GM23248 (cell line): ENCODE results near the gene VWA2. TPM values are rescaled to one million over a fixed set of nuclear protein-coding genes. Genes with fewer than 3 reads are reported as not detected.

Experiments
- DNase-seq: peaks from one replicate; pipeline ENCODE4 v3.0.0-alpha.2; 2015
- H2AFZ ChIP-seq: fragments of 200-600 bp; sonication (generic); 2 replicates; pipeline ENCODE4 v1.6.1; 2016; ENCODE audit warnings: antibody characterized with exemption
- H3F3A ChIP-seq: fragments of 200-600 bp; sonication (generic); 2 replicates; pipeline ENCODE4 v1.6.1; 2016; ENCODE audit warnings: mild to moderate bottlenecking, antibody characterized with exemption, mixed run types; ENCODE audit not compliant: insufficient read depth
- H3K27ac ChIP-seq: fragments of 200-600 bp; sonication (generic); 2 replicates; pipeline ENCODE4 v1.5.1; 2016; ENCODE audit warnings: mild to moderate bottlenecking
- H3K27me3 ChIP-seq: fragments of 200-600 bp; sonication (generic); replicated peaks from 2 replicates; pipeline ENCODE4 v1.6.1; 2016; ENCODE audit warnings: mild to moderate bottlenecking; ENCODE audit not compliant: insufficient read depth
- H3K36me3 ChIP-seq: fragments of 200-600 bp; sonication (generic); 2 replicates; pipeline ENCODE4 v1.6.1; 2016; ENCODE audit warnings: low read depth, mild to moderate bottlenecking
- H3K4me1 ChIP-seq: fragments of 200-600 bp; sonication (generic); 2 replicates; pipeline ENCODE4 v1.6.1; 2016; ENCODE audit warnings: mild to moderate bottlenecking; ENCODE audit not compliant: insufficient read depth
- H3K4me2 ChIP-seq: fragments of 200-600 bp; sonication (generic); one replicate; pipeline ENCODE4 v1.6.1; 2016; ENCODE audit warnings: mild to moderate bottlenecking; ENCODE audit not compliant: unreplicated experiment
- H3K4me3 ChIP-seq: fragments of 200-600 bp; sonication (generic); 2 replicates; pipeline ENCODE4 v1.5.1; 2016; ENCODE audit warnings: mild to moderate bottlenecking
- H3K79me2 ChIP-seq: fragments of 200-600 bp; sonication (generic); 2 replicates; pipeline ENCODE4 v1.6.1; 2016; ENCODE audit warnings: mild to moderate bottlenecking; ENCODE audit not compliant: insufficient read depth
- H3K9ac ChIP-seq: fragments of 200-600 bp; sonication (generic); 2 replicates; pipeline ENCODE4 v1.6.1; 2016; ENCODE audit warnings: mild to moderate bottlenecking
- H3K9me2 ChIP-seq: fragments of 200-600 bp; sonication (generic); 2 replicates; pipeline ENCODE4 v1.6.1; 2016; ENCODE audit warnings: mixed run types, mild to moderate bottlenecking, moderate library complexity; ENCODE audit not compliant: insufficient read depth
- H3K9me3 ChIP-seq: fragments of 200-600 bp; sonication (generic); one replicate; pipeline ENCODE4 v1.6.1; 2017; ENCODE audit warnings: low read depth
- H4K20me1 ChIP-seq: fragments of 200-600 bp; sonication (generic); 2 replicates; pipeline ENCODE4 v1.6.0; 2016; ENCODE audit not compliant: insufficient read depth
- EZH2 ChIP-seq: fragments of 200-600 bp; sonication (generic); IDR thresholded peaks from 2 replicates; pipeline ENCODE4 v1.6.1; 2018; ENCODE audit warnings: antibody characterized with exemption, mild to moderate bottlenecking; ENCODE audit not compliant: insufficient read depth, poor library complexity, severe bottlenecking
- EZH2phosphoT487 ChIP-seq: fragments of 200-600 bp; sonication (generic); IDR thresholded peaks from 2 replicates; pipeline ENCODE4 v1.6.1; 2018; ENCODE audit warnings: antibody characterized with exemption, moderate library complexity, mild to moderate bottlenecking, low read depth; ENCODE audit not compliant: insufficient read depth
- WGBS, 2 experiments: methylation state at CpG; one replicate each; pipeline ENCODE4 v1.1.6; 2015 to 2017; ENCODE audit warnings: low lambda C conversion rate in 2 of 2, low coverage in 1 of 2; ENCODE audit errors: missing lambda C conversion rate in 2 of 2; 5-methylcytosine and 5-hydroxymethylcytosine counted together
- in situ Hi-C: fragments of 300-500 bp; cut with MboI; formaldehyde crosslinking; loops from 2 replicates; pipeline ENCODE4 v1.15.0; 2020
- polyA plus RNA-seq: library from polyadenylated mRNA; unstranded; fragments of >200 nt; fragmentation: Nextera tagmentation; extraction: Ambion mirVana; gene quantifications from 2 replicates; pipeline ENCODE4 v1.2.1, GENCODE V29; 2016
- total RNA-seq: library from RNA; depleted of rRNA; stranded (reverse); fragments of >200 nt; shearing (Covaris generic); gene quantifications from 2 replicates; pipeline ENCODE4 v1.2.3, GENCODE V29; 2014

Gene VWA2
- total and polyA plus RNA-seq, 2 experiments from 2014 or later: not detected

GRCh38 chr10:114202812-114203211, 36.2 kb upstream of the VWA2 start:
- Histone ChIP-seq H3K9me2 (no peaks in the 10 kb centered on the region), H3K4me3 (no peak overlapping the region), H3K4me1 (no peaks in the 10 kb centered on the region), H3F3A (no peaks in the 10 kb centered on the region), H3K36me3 (no peaks in the 10 kb centered on the region), H3K79me2 (no peaks in the 10 kb centered on the region), H3K27ac (no peak overlapping the region), H3K27me3 (peaks cover 27% of the 10 kb centered on the region), H2AFZ (no peak overlapping the region), H3K9ac (no peak overlapping the region), H3K4me2 (no peak overlapping the region), H3K9me3 (no peaks in the 10 kb centered on the region), H4K20me1 (no peaks in the 10 kb centered on the region)
- WGBS, 2 experiments: 50 to 60% methylated on average over 3 of the region's 3 CpGs
- in situ Hi-C loops: no loop called here
- TF ChIP-seq EZH2phosphoT487: no peak
- no peak for TF ChIP-seq EZH2
- DNase-seq: no peak

DNA sequence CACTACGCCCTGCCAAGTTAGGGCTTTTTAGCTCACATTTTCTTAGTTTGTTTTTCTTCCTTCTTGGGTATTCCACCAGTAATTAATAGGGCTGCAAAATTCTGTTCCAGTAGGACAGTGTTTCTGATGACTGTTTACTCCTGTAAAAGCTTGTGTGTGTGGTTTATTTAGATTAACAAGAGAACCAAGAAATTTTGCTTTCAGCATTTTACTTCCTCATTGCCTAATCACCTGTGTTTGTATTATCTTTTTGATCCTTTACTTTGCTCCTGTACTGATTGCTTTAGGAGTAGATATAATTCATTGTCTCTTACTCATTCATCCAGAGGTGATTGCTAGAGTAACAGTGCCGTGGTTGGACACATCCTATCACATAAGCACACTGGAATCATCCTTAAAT, 32.2 kb upstream of the VWA2 start:
- 56 to 61% methylated on average over 2 of the region's 2 CpGs for WGBS, 2 experiments
- DNase-seq: no peak
- Histone ChIP-seq H3F3A (no peaks in the 10 kb centered on the region), H3K4me2 (no peak overlapping the region), H3K9me2 (no peaks in the 10 kb centered on the region), H2AFZ (no peak overlapping the region), H3K79me2 (no peaks in the 10 kb centered on the region), H3K36me3 (no peaks in the 10 kb centered on the region), H3K4me3 (no peak overlapping the region), H4K20me1 (no peaks in the 10 kb centered on the region), H3K4me1 (no peaks in the 10 kb centered on the region), H3K9me3 (no peaks in the 10 kb centered on the region), H3K9ac (no peak overlapping the region), H3K27ac (no peak overlapping the region), H3K27me3 (peaks cover 20% of the 10 kb centered on the region)
- in situ Hi-C loops: no loop called here
- TF ChIP-seq EZH2 (no peak), EZH2phosphoT487 (no peak)

GRCh38 chr10:114207349-114207748, 31.7 kb upstream of the VWA2 start:
- Histone ChIP-seq H3K27me3 (peaks cover 23% of the 10 kb centered on the region), H3K79me2 (no peaks in the 10 kb centered on the region), H3F3A (no peaks in the 10 kb centered on the region), H3K9ac (no peak overlapping the region), H2AFZ (no peak overlapping the region), H3K4me1 (no peaks in the 10 kb centered on the region), H4K20me1 (no peaks in the 10 kb centered on the region), H3K36me3 (no peaks in the 10 kb centered on the region), H3K27ac (no peak overlapping the region), H3K9me2 (no peaks in the 10 kb centered on the region), H3K9me3 (no peaks in the 10 kb centered on the region), H3K4me2 (no peak overlapping the region), H3K4me3 (no peak overlapping the region)
- in situ Hi-C loops: no loop called here
- no peak for DNase-seq
- WGBS, 2 experiments: 21 to 36% methylated on average over 1 of the region's 1 CpG
- no peak for TF ChIP-seq EZH2
- no peak for TF ChIP-seq EZH2phosphoT487

DNA sequence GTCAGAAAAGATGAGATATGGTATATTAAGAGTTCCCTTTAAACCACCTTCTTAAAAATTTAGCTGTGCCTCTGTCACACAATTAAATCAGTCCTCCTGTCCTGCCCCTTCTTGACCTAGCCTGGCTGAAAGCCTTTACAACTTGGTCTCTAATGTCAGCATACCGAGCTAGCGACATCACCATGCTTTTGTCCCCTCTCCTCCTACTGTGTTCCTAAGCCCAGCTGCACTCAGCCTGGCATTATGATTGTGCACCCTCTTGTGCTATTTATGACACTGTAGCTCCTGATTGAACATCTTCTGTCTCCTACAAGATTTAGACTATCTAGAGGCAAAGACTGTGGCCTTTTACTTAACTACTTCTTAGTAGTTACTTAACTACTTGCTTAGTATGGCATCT, 30.7 kb upstream of the VWA2 start:
- no peaks in the 10 kb centered on the region for H4K20me1 ChIP-seq
- no peak overlapping the region for H3K4me2 ChIP-seq
- in situ Hi-C loops: no loop called here
- H3K36me3 ChIP-seq: no peaks in the 10 kb centered on the region
- DNase-seq: no peak
- no peaks in the 10 kb centered on the region for H3K4me1 ChIP-seq
- H3K79me2 ChIP-seq: no peaks in the 10 kb centered on the region
- no peak overlapping the region for H3K4me3 ChIP-seq
- no peak overlapping the region for H3K27ac ChIP-seq
- H2AFZ ChIP-seq: no peak overlapping the region
- H3K27me3 ChIP-seq: peaks cover 32% of the 10 kb centered on the region
- TF ChIP-seq EZH2 (no peak), EZH2phosphoT487 (no peak)
- no peak overlapping the region for H3K9ac ChIP-seq
- H3F3A ChIP-seq: no peaks in the 10 kb centered on the region
- H3K9me3 ChIP-seq: no peaks in the 10 kb centered on the region
- no peaks in the 10 kb centered on the region for H3K9me2 ChIP-seq
- WGBS, 2 experiments: 44 to 74% methylated on average over 2 of the region's 2 CpGs

DNA sequence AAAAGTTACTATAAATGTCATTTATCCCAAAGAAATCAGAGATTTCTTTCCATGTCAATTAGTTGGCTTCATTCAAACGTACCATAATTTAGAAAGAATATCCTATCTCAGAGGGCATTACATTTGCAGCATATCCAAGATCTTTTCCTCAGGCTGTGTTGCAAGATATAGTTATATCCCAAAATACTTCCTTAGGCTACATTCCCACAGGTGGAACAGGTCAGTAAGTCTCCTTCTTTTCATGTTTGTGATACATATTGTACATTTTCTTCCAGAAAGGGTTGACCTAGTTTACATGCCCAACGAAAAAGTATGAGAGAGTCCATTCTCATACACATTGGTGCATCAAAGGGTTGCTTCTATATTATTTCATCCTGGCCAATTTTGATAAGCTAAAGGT, 26.9 kb upstream of the VWA2 start:
- H3K27me3 ChIP-seq: peaks cover 40% of the 10 kb centered on the region
- H2AFZ ChIP-seq: no peak overlapping the region
- no peak overlapping the region for H3K9ac ChIP-seq
- no peak for DNase-seq
- in situ Hi-C loops: no loop called here
- H3K79me2 ChIP-seq: no peaks in the 10 kb centered on the region
- WGBS, 2 experiments: 35 to 39% methylated on average over 2 of the region's 2 CpGs
- no peaks in the 10 kb centered on the region for H3F3A ChIP-seq
- H3K4me2 ChIP-seq: no peak overlapping the region
- H3K9me3 ChIP-seq: no peaks in the 10 kb centered on the region
- no peak overlapping the region for H3K4me3 ChIP-seq
- no peaks in the 10 kb centered on the region for H4K20me1 ChIP-seq
- no peaks in the 10 kb centered on the region for H3K4me1 ChIP-seq
- no peaks in the 10 kb centered on the region for H3K9me2 ChIP-seq
- H3K27ac ChIP-seq: no peak overlapping the region
- H3K36me3 ChIP-seq: no peaks in the 10 kb centered on the region
- TF ChIP-seq EZH2: no peak
- no peak for TF ChIP-seq EZH2phosphoT487
